Thoracic aorta (tissue), 2 donors: ENCODE data around the gene CASZ1. TPM values are rescaled to one million over a fixed set of nuclear protein-coding genes. Genes with fewer than 3 reads are reported as not detected.
A peak's percentile ranks its signal among the peaks of the same experiment; 100 is the strongest.

Experiments used
- ATAC-seq: fragments of 150-250 bp; one replicate; pipeline ENCODE4 v1.8.0; 2017; ENCODE audit warnings: low read depth; ENCODE audit not compliant: insufficient number of reproducible peaks, low FRiP score
- DNase-seq: peaks from one replicate; pipeline ENCODE4 v3.0.0-alpha.2; 2020; ENCODE audit warnings: low spot score
- H3K27ac ChIP-seq, 2 donors: fragments of 200-600 bp; sonication (generic); 1 replicate in 1 of 2; 2 replicates in 1 of 2; pipeline ENCODE4 v1.5.1; 2016; ENCODE audit warnings: mild to moderate bottlenecking in 2 of 2, moderate library complexity in 2 of 2
- H3K27me3 ChIP-seq: fragments of 200-600 bp; sonication (generic); replicated peaks from 2 replicates; pipeline ENCODE4 v1.6.0; 2016; ENCODE audit warnings: mild to moderate bottlenecking; ENCODE audit not compliant: insufficient read depth
- H3K36me3 ChIP-seq: fragments of 200-600 bp; sonication (generic); one replicate; pipeline ENCODE4 v1.5.1; 2016
- H3K4me1 ChIP-seq, 2 donors: fragments of 200-600 bp; sonication (generic); 1 replicate in 1 of 2; 2 replicates in 1 of 2; pipeline versions ENCODE4 v1.5.1 to v1.6.0; 2016; ENCODE audit warnings: low read depth in 2 of 2, mild to moderate bottlenecking in 1 of 2; ENCODE audit not compliant: control insufficient read depth in 1 of 2
- H3K4me3 ChIP-seq: fragments of 200-600 bp; sonication (generic); 2 replicates; pipeline ENCODE4 v1.5.1; 2016; ENCODE audit warnings: mild to moderate bottlenecking
- H3K9me3 ChIP-seq: fragments of 200-600 bp; sonication (generic); 2 replicates; pipeline ENCODE4 v1.5.1; 2016
- total RNA-seq, 2 donors: library from RNA; depleted of rRNA; stranded (reverse); fragments of >200 nt; gene quantifications; one replicate each; pipeline versions ENCODE4 v1.1.0 to v1.2.3, GENCODE V29; 2016
- TF ChIP-seq, protein P1 (sequence below): fragments of 200-600 bp; sonication (generic); IDR thresholded peaks from one replicate; pipeline ENCODE4 v1.5.1; 2019; ENCODE audit warnings: antibody characterized with exemption

CASZ1 gene
- total RNA-seq, 2 donors from 2014 or later, result 20.6 to 27.9 TPM

DNA sequence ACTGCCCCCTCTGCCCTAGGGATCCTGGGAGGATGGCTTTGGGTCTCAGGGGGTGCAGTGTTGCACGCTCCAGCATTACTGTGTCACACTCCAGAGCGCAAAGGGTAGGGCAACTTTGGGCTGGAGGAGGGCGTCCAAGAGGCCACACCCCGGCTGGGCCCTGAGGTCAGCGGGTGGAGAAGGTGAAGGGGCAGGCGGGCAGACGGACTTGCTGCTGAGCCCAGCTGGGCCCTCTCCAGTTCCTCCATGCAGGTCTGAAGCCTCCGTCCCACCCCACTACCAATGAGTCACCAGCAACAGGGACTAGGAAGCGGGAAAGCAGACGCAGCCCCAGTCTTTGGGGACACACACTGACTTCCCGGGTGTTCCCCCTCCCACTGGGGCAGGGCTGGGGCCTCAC, 116.0 kb downstream of the CASZ1 start:
- Histone ChIP-seq H3K27ac (no peak overlapping the region), H3K4me3 (no peak overlapping the region), H3K4me1 (peaks cover 14 to 58% of the 10 kb centered on the region in 2 donors), H3K36me3 (no peaks in the 10 kb centered on the region), H3K9me3 (no peaks in the 10 kb centered on the region), H3K27me3 (no peaks in the 10 kb centered on the region)
- no peak for DNase-seq
- no peak for ATAC-seq
- TF ChIP-seq, protein P1, sequence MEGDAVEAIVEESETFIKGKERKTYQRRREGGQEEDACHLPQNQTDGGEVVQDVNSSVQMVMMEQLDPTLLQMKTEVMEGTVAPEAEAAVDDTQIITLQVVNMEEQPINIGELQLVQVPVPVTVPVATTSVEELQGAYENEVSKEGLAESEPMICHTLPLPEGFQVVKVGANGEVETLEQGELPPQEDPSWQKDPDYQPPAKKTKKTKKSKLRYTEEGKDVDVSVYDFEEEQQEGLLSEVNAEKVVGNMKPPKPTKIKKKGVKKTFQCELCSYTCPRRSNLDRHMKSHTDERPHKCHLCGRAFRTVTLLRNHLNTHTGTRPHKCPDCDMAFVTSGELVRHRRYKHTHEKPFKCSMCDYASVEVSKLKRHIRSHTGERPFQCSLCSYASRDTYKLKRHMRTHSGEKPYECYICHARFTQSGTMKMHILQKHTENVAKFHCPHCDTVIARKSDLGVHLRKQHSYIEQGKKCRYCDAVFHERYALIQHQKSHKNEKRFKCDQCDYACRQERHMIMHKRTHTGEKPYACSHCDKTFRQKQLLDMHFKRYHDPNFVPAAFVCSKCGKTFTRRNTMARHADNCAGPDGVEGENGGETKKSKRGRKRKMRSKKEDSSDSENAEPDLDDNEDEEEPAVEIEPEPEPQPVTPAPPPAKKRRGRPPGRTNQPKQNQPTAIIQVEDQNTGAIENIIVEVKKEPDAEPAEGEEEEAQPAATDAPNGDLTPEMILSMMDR, result no peak

GRCh38 chr1:10679496-10680220, 116.8 kb downstream of the CASZ1 start:
- no peak overlapping the region for H3K27ac ChIP-seq
- DNase-seq, result no peak
- no peaks in the 10 kb centered on the region for H3K36me3 ChIP-seq
- no peak for ATAC-seq
- no peaks in the 10 kb centered on the region for H3K27me3 ChIP-seq
- H3K4me3 ChIP-seq, result no peak overlapping the region
- TF ChIP-seq, protein P1, result no peak
- peaks cover 14 to 64% of the 10 kb centered on the region in 2 donors for H3K4me1 ChIP-seq
- H3K9me3 ChIP-seq, result no peaks in the 10 kb centered on the region

DNA sequence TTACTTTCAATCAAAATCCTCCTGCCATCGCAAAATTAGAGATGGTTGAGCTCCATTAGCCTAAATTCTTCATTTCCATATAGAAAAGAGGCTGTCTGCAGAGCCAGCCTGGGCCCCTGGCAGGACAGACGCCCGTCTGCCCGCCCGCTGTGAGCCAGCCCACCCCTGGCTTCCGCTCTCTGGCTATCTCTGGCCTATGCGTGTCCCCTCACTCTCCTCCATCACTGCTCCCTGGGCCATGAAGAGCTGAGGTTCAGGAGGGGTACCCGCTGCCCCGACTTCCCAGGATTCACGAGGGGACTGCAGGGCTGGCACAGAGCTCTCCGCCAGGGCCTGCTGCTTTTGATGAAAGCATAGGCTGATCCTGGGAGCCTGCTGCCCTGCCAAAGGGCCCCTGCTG, 117.6 kb downstream of the CASZ1 start:
- DNase-seq (no peak), ATAC-seq (no peak)
- Histone ChIP-seq H3K9me3 (no peaks in the 10 kb centered on the region), H3K27me3 (no peaks in the 10 kb centered on the region), H3K4me1 (peaks cover 14 to 67% of the 10 kb centered on the region in 2 donors), H3K27ac (no peak overlapping the region), H3K36me3 (no peaks in the 10 kb centered on the region), H3K4me3 (no peak overlapping the region)
- TF ChIP-seq, protein P1, result no peak

DNA sequence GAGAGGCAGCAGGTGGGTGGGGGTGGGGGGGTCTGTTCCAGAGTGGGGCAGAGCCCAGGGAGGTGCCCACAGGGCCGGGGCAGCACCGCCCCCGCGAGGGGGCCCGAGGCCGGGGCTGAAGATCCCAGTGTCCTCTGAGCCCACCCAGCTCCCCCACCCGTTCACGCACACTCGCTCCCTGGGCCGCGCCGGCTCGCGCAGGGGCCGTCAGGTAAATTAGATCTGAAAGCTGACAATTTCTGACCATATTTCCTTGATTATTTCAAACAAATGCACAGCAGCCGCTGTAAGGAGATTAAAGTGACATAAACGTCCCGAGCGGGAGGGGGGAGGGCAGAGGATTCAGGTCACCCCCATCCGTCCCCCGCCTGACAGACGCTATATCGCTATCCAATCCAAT, 118.0 kb downstream of the CASZ1 start:
- DNase-seq (no peak), ATAC-seq (no peak)
- Histone ChIP-seq H3K27ac (no peak overlapping the region), H3K4me1 (peaks cover 14 to 63% of the 10 kb centered on the region in 2 donors), H3K4me3 (no peak overlapping the region), H3K9me3 (no peaks in the 10 kb centered on the region), H3K36me3 (no peaks in the 10 kb centered on the region), H3K27me3 (no peaks in the 10 kb centered on the region)
- TF ChIP-seq, protein P1, result no peak

- Histone ChIP-seq H3K9me3 (no peaks in the 10 kb centered on the region), H3K27ac (peak overlapping the region in 1 of 2 donors; percentile 64), H3K36me3 (no peaks in the 10 kb centered on the region), H3K27me3 (no peaks in the 10 kb centered on the region), H3K4me1 (peaks cover 14 to 57% of the 10 kb centered on the region in 2 donors), H3K4me3 (no peak overlapping the region)
- ATAC-seq (no peak), DNase-seq (no peak)
- TF ChIP-seq, protein P1, result no peak
Measured at GRCh38 chr1:10677491-10678391, 118.7 kb downstream of the CASZ1 start.
